BLaER1 treated with 17β-estradiol and CSF1 and Interleukin-3, amounts not matched to agents 10 nM and 100 nM (cell line): ENCODE data around the gene GNAZ.
"Not testable (repeated sequence)": the region's sequence is repeated elsewhere in the genome, so short reads cannot be mapped to it uniquely, and the experiment has no call there.

ENCODE experiments used
- H3K27ac ChIP-seq, 11 experiments: shearing (Covaris generic); formaldehyde crosslinking; 2 replicates each; pipeline ENCODE4 v1.8.1; 2022
- H3K27me3 ChIP-seq, 11 experiments: shearing (Covaris generic); formaldehyde crosslinking; 2 replicates each; pipeline ENCODE4 v1.8.1; 2022
- H3K36me3 ChIP-seq, 11 experiments: shearing (Covaris generic); formaldehyde crosslinking; 2 replicates each; pipeline ENCODE4 v1.8.1; 2022
- H3K4me1 ChIP-seq, 10 experiments: shearing (Covaris generic); formaldehyde crosslinking; 2 replicates each; pipeline ENCODE4 v1.8.1; 2022
- H3K4me2 ChIP-seq, 11 experiments: shearing (Covaris generic); formaldehyde crosslinking; 2 replicates each; pipeline ENCODE4 v1.8.1; 2022
- H3K4me3 ChIP-seq, 10 experiments: shearing (Covaris generic); formaldehyde crosslinking; 2 replicates each; pipeline ENCODE4 v1.8.1; 2022
- H3K9ac ChIP-seq, 11 experiments: shearing (Covaris generic); formaldehyde crosslinking; 2 replicates each; pipeline ENCODE4 v1.8.1; 2022
- H3K9me3 ChIP-seq, 11 experiments: shearing (Covaris generic); formaldehyde crosslinking; replicated peaks in 1 of 11; 2 replicates each; pipeline ENCODE4 v1.8.1; 2022
- H4K20me1 ChIP-seq, 11 experiments: shearing (Covaris generic); formaldehyde crosslinking; 2 replicates each; pipeline ENCODE4 v1.8.1; 2022
- Cebpa-rat ChIP-seq, 11 experiments: shearing (Covaris generic); IDR thresholded peaks; 2 replicates each; pipeline ENCODE4 v1.8.1; 2022

The GNAZ gene

GRCh38 chr22:23070418-23071229, at the start of gene GNAZ:
Gene GNAZ, plus strand, starts transcription at chr22:23070519. Its CDS starts 25,177 bp downstream, at chr22:23095696.
- Histone ChIP-seq H4K20me1 (peaks cover 0 to 47% (median 12%) of the 10 kb centered on the region in 11 experiments; a peak in 15 of 22 replicates), H3K27me3 (peaks cover 0 to 25% (median 20%) of the 10 kb centered on the region in 11 experiments; a peak in 14 of 22 replicates), H3K4me3 (peak within 1 kb of the TSS; percentile 54 to 77 (median 68)), H3K9me3 (no peaks in the 10 kb centered on the region), H3K4me2 (peak within 1 kb of the TSS; percentile 94 to 100 (median 97)), H3K36me3 (no peaks in the 10 kb centered on the region), H3K27ac (peak within 1 kb of the TSS in 2 of 11 experiments; percentile 6 to 21; a peak in 1 of 22 replicates), H3K9ac (peak within 1 kb of the TSS; percentile 55 to 81 (median 66); a peak in 21 of 22 replicates), H3K4me1 (peaks cover 39 to 93% (median 89%) of the 10 kb centered on the region in 10 experiments)
- no peak for TF ChIP-seq Cebpa-rat (IDR thresholded peaks at IDR 0.05)

DNA sequence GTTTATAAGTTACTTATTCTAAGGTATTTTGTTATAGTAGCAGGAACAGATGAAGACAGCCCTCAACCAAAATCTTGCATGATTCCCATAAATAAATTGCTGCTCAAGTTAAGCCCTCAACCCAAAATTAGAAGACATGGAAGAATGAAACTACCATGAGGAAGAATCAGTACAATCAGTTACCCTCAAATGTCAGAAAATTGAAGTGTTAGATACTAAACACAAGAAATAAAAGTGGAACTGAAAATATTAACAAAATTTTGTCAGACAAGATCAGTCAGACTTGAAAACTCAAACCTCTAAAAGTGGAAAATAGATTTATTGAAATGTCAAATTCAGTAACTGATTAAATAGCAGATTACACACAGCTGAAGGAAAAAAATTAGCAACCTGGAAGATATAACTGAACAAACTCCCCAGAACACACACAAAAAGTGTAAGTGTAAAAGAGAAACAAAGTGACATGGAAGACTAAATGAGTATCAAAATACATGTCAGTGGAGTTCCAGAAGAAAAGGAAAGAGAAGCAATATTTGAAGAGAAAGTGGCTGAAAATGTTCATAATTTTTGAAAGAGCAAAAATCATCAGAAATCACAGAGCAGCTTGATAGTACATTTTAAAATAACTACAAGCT, 49.5 kb upstream of the GNAZ start:
- Histone ChIP-seq H3K9ac (no peak overlapping the region), H3K36me3 (no peaks in the 10 kb centered on the region; a peak in 1 of 22 replicates), H3K4me3 (no peak overlapping the region), H3K27ac (no peak overlapping the region), H3K4me2 (no peak overlapping the region), H3K9me3 (peaks cover 21 to 42% (median 34%) of the 10 kb centered on the region in 11 experiments), H3K27me3 (no peaks in the 10 kb centered on the region), H4K20me1 (no peaks in the 10 kb centered on the region), H3K4me1 (0 out of 20 replicates have a peak, but pooled peaks cover 0 to 4% (median 0%) of the 10 kb centered on the region in 10 experiments)
- no peak for TF ChIP-seq Cebpa-rat (IDR thresholded peaks at IDR 0.05)

- not testable (repeated sequence) for H3K4me1 ChIP-seq, H3K9ac ChIP-seq, H3K36me3 ChIP-seq, H4K20me1 ChIP-seq, H3K4me3 ChIP-seq, H3K4me2 ChIP-seq, H3K27me3 ChIP-seq, H3K27ac ChIP-seq
- H3K9me3 ChIP-seq: peaks cover 14 to 34% (median 28%) of the 10 kb centered on the region in 11 experiments
Observed at GRCh38 chr22:23021660-23022353, 48.5 kb upstream of the GNAZ start.

- Histone ChIP-seq H3K9ac (no peak overlapping the region), H3K9me3 (peaks cover 10 to 27% (median 23%) of the 10 kb centered on the region in 11 experiments; a peak in 21 of 22 replicates), H3K4me3 (no peak overlapping the region), H3K27me3 (no peaks in the 10 kb centered on the region), H3K4me1 (peaks cover 0 to 10% (median 4%) of the 10 kb centered on the region in 10 experiments; a peak in 6 of 20 replicates), H3K4me2 (no peak overlapping the region), H3K27ac (no peak overlapping the region), H3K36me3 (no peaks in the 10 kb centered on the region; a peak in 1 of 22 replicates), H4K20me1 (no peaks in the 10 kb centered on the region)
- no peak for TF ChIP-seq Cebpa-rat (IDR thresholded peaks at IDR 0.05)
Observed at GRCh38 chr22:23023294-23023693, 47.0 kb upstream of the GNAZ start.

- peaks cover 0 to 10% (median 4%) of the 10 kb centered on the region in 10 experiments; a peak in 6 of 20 replicates for H3K4me1 ChIP-seq
- TF ChIP-seq Cebpa-rat (IDR thresholded peaks at IDR 0.05): no peak
- H4K20me1 ChIP-seq: no peaks in the 10 kb centered on the region
- peak overlapping the region in 6 of 11 experiments; percentile 6 to 46 (median 30); a peak in 9 of 22 replicates for H3K4me2 ChIP-seq
- H3K9ac ChIP-seq: no peak overlapping the region
- peaks cover 2 to 11% (median 6%) of the 10 kb centered on the region in 11 experiments; a peak in 16 of 22 replicates for H3K9me3 ChIP-seq
- no peak overlapping the region for H3K27ac ChIP-seq
- H3K4me3 ChIP-seq: no peak overlapping the region
- H3K27me3 ChIP-seq: no peaks in the 10 kb centered on the region
- no peaks in the 10 kb centered on the region for H3K36me3 ChIP-seq
Observed at GRCh38 chr22:23026777-23027176, 43.5 kb upstream of the GNAZ start.

DNA sequence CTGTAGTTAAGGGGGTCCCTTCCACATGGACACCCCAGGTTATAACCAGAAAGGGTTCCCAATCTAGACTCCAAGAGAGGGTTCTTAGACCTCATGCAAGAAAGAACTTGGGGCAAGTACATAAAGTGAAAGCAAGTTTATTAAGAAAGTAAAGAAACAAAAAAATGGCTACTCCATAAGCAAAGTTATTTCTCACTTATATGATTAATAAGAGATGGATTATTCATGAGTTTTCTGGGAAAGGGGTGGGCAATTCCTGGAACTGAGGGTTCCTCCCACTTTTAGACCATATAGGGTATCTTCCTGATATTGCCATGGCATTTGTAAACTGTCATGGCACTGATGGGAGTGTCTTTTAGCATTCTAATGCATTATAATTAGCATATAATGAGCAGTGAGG, 42.5 kb upstream of the GNAZ start:
- Histone ChIP-seq H3K9me3 (peaks cover 0 to 10% (median 0%) of the 10 kb centered on the region in 11 experiments; a peak in 4 of 22 replicates), H3K4me1 (peaks cover 0 to 18% (median 6%) of the 10 kb centered on the region in 10 experiments; a peak in 10 of 20 replicates)
- H3K9ac ChIP-seq, H3K27me3 ChIP-seq, H4K20me1 ChIP-seq, H3K4me2 ChIP-seq, H3K36me3 ChIP-seq, H3K4me3 ChIP-seq, H3K27ac ChIP-seq: not testable (repeated sequence)

- Histone ChIP-seq H4K20me1 (no peaks in the 10 kb centered on the region), H3K36me3 (no peaks in the 10 kb centered on the region), H3K27ac (no peak overlapping the region), H3K27me3 (no peaks in the 10 kb centered on the region), H3K9me3 (peaks cover 0 to 10% (median 0%) of the 10 kb centered on the region in 11 experiments; a peak in 4 of 22 replicates), H3K9ac (no peak overlapping the region), H3K4me1 (peaks cover 0 to 37% (median 22%) of the 10 kb centered on the region in 10 experiments; a peak in 18 of 20 replicates), H3K4me2 (no peak overlapping the region), H3K4me3 (no peak overlapping the region)
- no peak for TF ChIP-seq Cebpa-rat (IDR thresholded peaks at IDR 0.05)
Observed at GRCh38 chr22:23029521-23030228, 40.6 kb upstream of the GNAZ start.

- TF ChIP-seq Cebpa-rat (IDR thresholded peaks at IDR 0.05): no peak
- Histone ChIP-seq H3K4me2 (no peak overlapping the region), H3K9me3 (peaks cover 0 to 10% (median 0%) of the 10 kb centered on the region in 11 experiments; a peak in 4 of 22 replicates), H3K4me1 (peaks cover 16 to 51% (median 39%) of the 10 kb centered on the region in 10 experiments), H3K27ac (no peak overlapping the region), H3K9ac (no peak overlapping the region), H3K36me3 (no peaks in the 10 kb centered on the region), H3K4me3 (no peak overlapping the region), H4K20me1 (no peaks in the 10 kb centered on the region), H3K27me3 (no peaks in the 10 kb centered on the region)
Observed at GRCh38 chr22:23031381-23031780, 38.9 kb upstream of the GNAZ start.
